Activated naive CD4-positive, alpha-beta T cell treated with anti-CD3 and anti-CD28 coated beads, Interleukin-2, amount 50 U/mL, for 72 hours (primary cell): Measurements from ENCODE around the gene GRP. TPM values are rescaled to one million over a fixed set of nuclear protein-coding genes. Genes with fewer than 3 reads are reported as not detected.
"Not testable (repeated sequence)": the region's sequence is repeated elsewhere in the genome, so short reads cannot be mapped to it uniquely, and the experiment has no call there.

Experiments used
- ATAC-seq, 2 donors: fragments of 150-1000 bp; cut with Tn5 transposase; 2 replicates each; pipeline ENCODE4 v1.10.0; 2021; ENCODE audit warnings: mild to moderate bottlenecking in 2 of 2, moderate library complexity in 2 of 2
- DNase-seq, 2 donors: peaks; one replicate each; pipeline ENCODE4 v3.0.0; 2021 to 2022; ENCODE audit warnings: low spot score in 2 of 2
- H3K27ac Mint-ChIP-seq, 2 donors: one replicate each; pipeline ENCODE4 v1.8.0; 2022; ENCODE audit warnings: mild to moderate bottlenecking in 2 of 2, mixed read lengths in 2 of 2
- H3K36me3 Mint-ChIP-seq, 2 donors: one replicate each; pipeline ENCODE4 v1.8.0; 2022; ENCODE audit warnings: mixed read lengths in 2 of 2
- H3K9me3 Mint-ChIP-seq, 2 donors: one replicate each; pipeline ENCODE4 v1.8.0; 2022; ENCODE audit warnings: mixed read lengths in 2 of 2
- total RNA-seq, 2 donors: library from RNA; stranded (reverse); gene quantifications; one replicate each; pipeline ENCODE4 v1.2.3, GENCODE V29; 2022

GRP gene
- total RNA-seq, 2 donors from 2014 or later, result not detected

GRCh38 chr18:59261842-59262241, 41.9 kb downstream of the GRP start:
- H3K27ac Mint-ChIP-seq, ATAC-seq, DNase-seq, H3K9me3 Mint-ChIP-seq: not testable (repeated sequence)
- peaks cover 0 to 11% of the 10 kb centered on the region in 2 donors for H3K36me3 Mint-ChIP-seq

- peaks cover 0 to 11% of the 10 kb centered on the region in 2 donors for H3K36me3 Mint-ChIP-seq
- not testable (repeated sequence) for H3K27ac Mint-ChIP-seq, H3K9me3 Mint-ChIP-seq, ATAC-seq, DNase-seq
Observed at GRCh38 chr18:59262243-59262642, 42.3 kb downstream of the GRP start.

GRCh38 chr18:59263661-59264060, 43.7 kb downstream of the GRP start:
- Mint-ChIP-seq H3K27ac (no peak overlapping the region), H3K9me3 (no peaks in the 10 kb centered on the region), H3K36me3 (peaks cover 0 to 11% of the 10 kb centered on the region in 2 donors)
- ATAC-seq (no peak), DNase-seq (no peak)

- Mint-ChIP-seq H3K36me3 (peaks cover 0 to 11% of the 10 kb centered on the region in 2 donors), H3K9me3 (no peaks in the 10 kb centered on the region), H3K27ac (no peak overlapping the region)
- no peak for DNase-seq
- ATAC-seq, result no peak
Observed at GRCh38 chr18:59264121-59264571, 44.2 kb downstream of the GRP start.

GRCh38 chr18:59264651-59265245, 44.8 kb downstream of the GRP start:
- H3K9me3 Mint-ChIP-seq, result no peaks in the 10 kb centered on the region
- no peak for DNase-seq
- H3K27ac Mint-ChIP-seq, result no peak overlapping the region
- no peak for ATAC-seq
- peaks cover 0 to 14% of the 10 kb centered on the region in 2 donors for H3K36me3 Mint-ChIP-seq

- Mint-ChIP-seq H3K36me3 (peaks cover 0 to 16% of the 10 kb centered on the region in 2 donors), H3K27ac (no peak overlapping the region), H3K9me3 (no peaks in the 10 kb centered on the region)
- peak in 1 of 2 donors; percentile 50 for DNase-seq
- peak; percentile 34 to 75 for ATAC-seq
Observed at GRCh38 chr18:59265246-59265973, 45.5 kb downstream of the GRP start.

GRCh38 chr18:59265974-59266369, 46.0 kb downstream of the GRP start:
- no peak for DNase-seq
- no peak overlapping the region for H3K27ac Mint-ChIP-seq
- no peak for ATAC-seq
- peaks cover 0 to 16% of the 10 kb centered on the region in 2 donors for H3K36me3 Mint-ChIP-seq
- no peaks in the 10 kb centered on the region for H3K9me3 Mint-ChIP-seq

- H3K27ac Mint-ChIP-seq, result no peak overlapping the region
- ATAC-seq (no peak), DNase-seq (no peak)
- no peaks in the 10 kb centered on the region for H3K9me3 Mint-ChIP-seq
- peaks cover 0 to 16% of the 10 kb centered on the region in 2 donors for H3K36me3 Mint-ChIP-seq
Observed at GRCh38 chr18:59266459-59266858, 46.5 kb downstream of the GRP start.

GRCh38 chr18:59266886-59267502, 47.0 kb downstream of the GRP start:
- peaks cover 0 to 16% of the 10 kb centered on the region in 2 donors for H3K36me3 Mint-ChIP-seq
- no peaks in the 10 kb centered on the region for H3K9me3 Mint-ChIP-seq
- H3K27ac Mint-ChIP-seq, result no peak overlapping the region
- ATAC-seq, result no peak
- no peak for DNase-seq

- Mint-ChIP-seq H3K9me3 (no peaks in the 10 kb centered on the region), H3K27ac (no peak overlapping the region), H3K36me3 (peaks cover 0 to 16% of the 10 kb centered on the region in 2 donors)
- DNase-seq, result peak in 1 of 2 donors; percentile 17
- no peak for ATAC-seq
Observed at GRCh38 chr18:59267503-59268126, 47.7 kb downstream of the GRP start.

- no peak overlapping the region for H3K27ac Mint-ChIP-seq
- DNase-seq, result peak in 1 of 2 donors; percentile 11
- peaks cover 0 to 15% of the 10 kb centered on the region in 2 donors for H3K36me3 Mint-ChIP-seq
- no peaks in the 10 kb centered on the region for H3K9me3 Mint-ChIP-seq
- ATAC-seq, result no peak
Observed at GRCh38 chr18:59268127-59268720, 48.3 kb downstream of the GRP start.

GRCh38 chr18:59268721-59269562, 49.0 kb downstream of the GRP start:
- DNase-seq, result peak in 1 of 2 donors; percentile 70
- H3K36me3 Mint-ChIP-seq, result peaks cover 0 to 8% of the 10 kb centered on the region in 2 donors
- H3K27ac Mint-ChIP-seq, result no peak overlapping the region
- ATAC-seq, result peak; percentile 67 to 75
- no peaks in the 10 kb centered on the region for H3K9me3 Mint-ChIP-seq

GRCh38 chr18:59269563-59270119, 49.7 kb downstream of the GRP start:
- no peak for DNase-seq
- no peak for ATAC-seq
- H3K9me3 Mint-ChIP-seq, result no peaks in the 10 kb centered on the region
- peak overlapping the region in 1 of 2 donors; percentile 37 for H3K27ac Mint-ChIP-seq
- peaks cover 0 to 9% of the 10 kb centered on the region in 2 donors for H3K36me3 Mint-ChIP-seq

- DNase-seq, result no peak
- ATAC-seq, result no peak
- no peaks in the 10 kb centered on the region for H3K9me3 Mint-ChIP-seq
- H3K36me3 Mint-ChIP-seq, result peaks cover 0 to 11% of the 10 kb centered on the region in 2 donors
- H3K27ac Mint-ChIP-seq, result no peak overlapping the region
Observed at GRCh38 chr18:59270689-59271257, 50.8 kb downstream of the GRP start.

- Mint-ChIP-seq H3K36me3 (peaks cover 0 to 11% of the 10 kb centered on the region in 2 donors), H3K27ac (no peak overlapping the region), H3K9me3 (no peaks in the 10 kb centered on the region)
- peak in 1 of 2 donors; percentile 26 for ATAC-seq
- DNase-seq, result peak in 1 of 2 donors; percentile 8
Observed at GRCh38 chr18:59271606-59272220, 51.8 kb downstream of the GRP start.
